Activated CD8-positive, alpha-beta T cell treated with anti-CD3 and anti-CD28 coated beads for 36 hours (primary cell): ENCODE results near the gene KRTDAP. TPM values are rescaled to one million over a fixed set of nuclear protein-coding genes. Genes with fewer than 3 reads are reported as not detected.

Source experiments
- ATAC-seq: fragments of 200-7000 bp; cut with Tn5 transposase; one replicate; pipeline ENCODE4 v1.10.0; 2021; ENCODE audit warnings: mild to moderate bottlenecking, moderate library complexity
- CTCF ChIA-PET: fragments of 350-600 bp; sonication (Branson Sonifier 250); formaldehyde crosslinking; loops from one replicate; lab custom pipeline; 2021; ENCODE audit warnings: antibody characterized with exemption; lab: Charles Lee
- POLR2A ChIA-PET: fragments of 350-600 bp; sonication (Branson Sonifier 250); formaldehyde crosslinking; loops from one replicate; lab custom pipeline; 2021; ENCODE audit warnings: antibody characterized with exemption; lab: Charles Lee
- DNase-seq: peaks from one replicate; pipeline ENCODE4 v3.0.0-alpha.2; 2020
- H3K27ac Mint-ChIP-seq: one replicate; pipeline ENCODE4 v1.8.0; 2021; ENCODE audit warnings: mild to moderate bottlenecking, mixed read lengths
- H3K27me3 Mint-ChIP-seq: one replicate; pipeline ENCODE4 v1.8.0; 2021; ENCODE audit warnings: mixed read lengths
- H3K36me3 Mint-ChIP-seq: one replicate; pipeline ENCODE4 v1.8.0; 2021; ENCODE audit warnings: low read depth, mixed read lengths
- H3K4me1 Mint-ChIP-seq: one replicate; pipeline ENCODE4 v1.8.0; 2021; ENCODE audit warnings: low read depth, mixed read lengths
- H3K4me3 Mint-ChIP-seq: one replicate; pipeline ENCODE4 v1.8.0; 2021; ENCODE audit warnings: mild to moderate bottlenecking, moderate library complexity, mixed read lengths
- H3K9me3 Mint-ChIP-seq: one replicate; pipeline ENCODE4 v1.8.0; 2021; ENCODE audit warnings: mixed read lengths
- CTCF ChIP-seq: fragments of 200-600 bp; IDR thresholded peaks from one replicate; pipeline ENCODE4 v1.8.0; 2022; ENCODE audit warnings: antibody characterized with exemption, mild to moderate bottlenecking
- intact Hi-C: fragments of 100-400 bp; cut with micrococcal nuclease; formaldehyde crosslinking; loops from one replicate; pipeline ENCODE4 v1.10.0; 2022
- total RNA-seq, 2 experiments: library from RNA; stranded (reverse); gene quantifications; one replicate each; pipeline ENCODE4 v1.2.3, GENCODE V29; 2021

The KRTDAP gene
- total RNA-seq, 2 experiments from 2014 or later: not detected

GRCh38 chr19:35507561-35507960 is 17.3 kb upstream of the KRTDAP start:
- ChIA-PET CTCF (interaction anchor here (2.0 to 3.8 kb wide), 2 partner anchors 12 to 85 kb away, joined by 14 to 45 read pairs; no protein-coding TSS in a partner anchor), POLR2A (interaction anchor here (1.0 kb wide), 1 partner anchor 16 kb away, joined by 3 read pairs; no protein-coding TSS in a partner anchor)
- Mint-ChIP-seq H3K4me1 (peaks cover 14% of the 10 kb centered on the region), H3K27me3 (peaks cover 28% of the 10 kb centered on the region), H3K27ac (no peak overlapping the region), H3K4me3 (no peak overlapping the region), H3K9me3 (no peaks in the 10 kb centered on the region), H3K36me3 (no peaks in the 10 kb centered on the region)
- TF ChIP-seq CTCF: no peak
- DNase-seq (no peak), ATAC-seq (no peak)
- intact Hi-C loops: no loop called here

GRCh38 chr19:35506011-35506410 is 15.7 kb upstream of the KRTDAP start:
- no peaks in the 10 kb centered on the region for H3K36me3 Mint-ChIP-seq
- intact Hi-C loops: no loop called here

GRCh38 chr19:35502751-35503150 is 12.5 kb upstream of the KRTDAP start:
- TF ChIP-seq CTCF: no peak
- Mint-ChIP-seq H3K9me3 (no peaks in the 10 kb centered on the region), H3K36me3 (no peaks in the 10 kb centered on the region), H3K27ac (no peak overlapping the region), H3K4me1 (no peaks in the 10 kb centered on the region), H3K4me3 (no peak overlapping the region), H3K27me3 (peaks cover 9% of the 10 kb centered on the region)
- ATAC-seq: no peak
- ChIA-PET CTCF (interaction anchor here (1.4 kb wide), 1 partner anchor 8 kb away, joined by 7 read pairs; no protein-coding TSS in a partner anchor), POLR2A (no interaction called here)
- intact Hi-C loops: no loop called here
- no peak for DNase-seq

More at GRCh38 chr19:35506011-35506410, 15.7 kb upstream of the KRTDAP start:
- no peak for ATAC-seq
- Mint-ChIP-seq H3K4me1 (peaks cover 14% of the 10 kb centered on the region), H3K27me3 (peaks cover 22% of the 10 kb centered on the region), H3K9me3 (no peaks in the 10 kb centered on the region), H3K27ac (no peak overlapping the region), H3K4me3 (no peak overlapping the region)
- TF ChIP-seq CTCF: no peak
- CTCF ChIA-PET: interaction anchor here (0.8 to 3.9 kb wide), 6 partner anchors 9 to 153 kb away, joined by 3 to 24 read pairs (median 3); no protein-coding TSS in a partner anchor
- DNase-seq: no peak
- POLR2A ChIA-PET: no interaction called here

- H3K36me3 Mint-ChIP-seq: no peaks in the 10 kb centered on the region
- no peak for ATAC-seq
- no peak overlapping the region for H3K27ac Mint-ChIP-seq
- TF ChIP-seq CTCF: no peak
- no peaks in the 10 kb centered on the region for H3K9me3 Mint-ChIP-seq
- CTCF ChIA-PET: interaction anchor here (1.2 to 1.4 kb wide), 2 partner anchors 9 to 149 kb away, joined by 3 to 7 read pairs; no protein-coding TSS in a partner anchor
- H3K4me3 Mint-ChIP-seq: no peak overlapping the region
- H3K4me1 Mint-ChIP-seq: no peaks in the 10 kb centered on the region
- POLR2A ChIA-PET: no interaction called here
- peaks cover 7% of the 10 kb centered on the region for H3K27me3 Mint-ChIP-seq
- intact Hi-C loops: no loop called here
- no peak for DNase-seq
Measured at GRCh38 chr19:35501684-35502083, 11.4 kb upstream of the KRTDAP start.

- intact Hi-C loops: no loop called here
- TF ChIP-seq CTCF: no peak
- ATAC-seq (no peak), DNase-seq (no peak)
- H3K27me3 Mint-ChIP-seq: peaks cover 3% of the 10 kb centered on the region
- no peak overlapping the region for H3K27ac Mint-ChIP-seq
- CTCF ChIA-PET: interaction anchor here (1.2 kb wide), 1 partner anchor 148 kb away, joined by 3 read pairs; no protein-coding TSS in a partner anchor
- H3K36me3 Mint-ChIP-seq: no peaks in the 10 kb centered on the region
- POLR2A ChIA-PET: no interaction called here
- no peaks in the 10 kb centered on the region for H3K4me1 Mint-ChIP-seq
- no peak overlapping the region for H3K4me3 Mint-ChIP-seq
- no peaks in the 10 kb centered on the region for H3K9me3 Mint-ChIP-seq
Measured at GRCh38 chr19:35500611-35501010, 10.3 kb upstream of the KRTDAP start.
